GM23248 (cell line): ENCODE data around the gene STAG1.

Experiments used
- EZH2 ChIP-seq: fragments of 200-600 bp; sonication (generic); IDR thresholded peaks from 2 replicates; pipeline ENCODE4 v1.6.1; 2018; ENCODE audit warnings: antibody characterized with exemption, mild to moderate bottlenecking; ENCODE audit not compliant: insufficient read depth, poor library complexity, severe bottlenecking
- EZH2phosphoT487 ChIP-seq: fragments of 200-600 bp; sonication (generic); IDR thresholded peaks from 2 replicates; pipeline ENCODE4 v1.6.1; 2018; ENCODE audit warnings: antibody characterized with exemption, moderate library complexity, mild to moderate bottlenecking, low read depth; ENCODE audit not compliant: insufficient read depth

DNA sequence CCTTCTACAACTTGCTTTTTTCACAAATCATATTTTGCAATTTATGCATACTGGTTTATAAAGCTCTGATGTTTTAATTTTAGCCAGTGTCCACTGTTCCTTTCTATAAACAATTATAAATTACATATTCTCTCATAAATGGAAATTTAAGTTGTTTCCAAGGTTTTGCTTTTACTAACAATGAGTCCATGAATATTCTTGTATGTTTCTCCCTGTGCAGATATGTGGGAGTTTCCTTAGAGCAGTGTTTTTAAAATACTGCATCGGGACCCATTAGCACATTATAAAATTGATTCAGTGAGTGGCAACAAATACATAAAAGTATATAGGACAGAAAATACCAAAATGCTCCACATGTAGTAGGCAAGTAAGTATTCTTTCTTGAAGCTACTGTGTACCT lies 266.4 kb downstream of the STAG1 start:
- TF ChIP-seq EZH2phosphoT487 (no peak), EZH2 (no peak)
